ENCODE measurements around the gene SLC4A5.

- TF ChIP-seq POLR2A (IDR thresholded peaks at IDR 0.05), result no peak
- no peak for TF ChIP-seq POLR2AphosphoS5 (IDR thresholded peaks at IDR 0.05)
These were observed 110.8 kb downstream of the SLC4A5 start for GRCh38 chr2:74232426-74232825.
